ENCODE results near the gene PARP4.
"Not testable (repeated sequence)": the region's sequence is repeated elsewhere in the genome, so short reads cannot be mapped to it uniquely, and the experiment has no call there.

The PARP4 gene

GRCh38 chr13:24505756-24506155 lies 6.8 kb downstream of the PARP4 start:
- DNase-seq (ENCODE audit: low spot score): no peak

DNA sequence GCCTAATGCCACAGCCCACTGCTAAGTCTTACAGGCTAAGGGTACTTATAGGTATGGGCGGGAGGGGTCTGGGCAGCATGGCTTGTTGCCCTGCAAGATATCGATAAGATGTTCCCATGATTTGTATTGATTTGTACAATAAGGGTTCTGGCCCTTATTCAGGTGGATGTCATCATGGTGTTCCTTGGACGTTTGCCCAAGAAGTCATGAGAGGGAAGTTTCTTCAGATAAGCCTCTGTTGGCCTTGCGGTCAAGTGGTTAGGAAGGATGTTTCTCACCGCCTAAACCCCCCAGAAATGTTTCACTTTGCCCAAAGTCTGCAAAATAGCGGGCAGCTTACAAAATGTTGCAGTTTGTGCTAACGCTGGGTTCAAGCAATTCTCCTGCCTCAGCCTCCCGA lies 7.3 kb downstream of the PARP4 start:
- no peak for DNase-seq (ENCODE audit: low spot score)

DNA sequence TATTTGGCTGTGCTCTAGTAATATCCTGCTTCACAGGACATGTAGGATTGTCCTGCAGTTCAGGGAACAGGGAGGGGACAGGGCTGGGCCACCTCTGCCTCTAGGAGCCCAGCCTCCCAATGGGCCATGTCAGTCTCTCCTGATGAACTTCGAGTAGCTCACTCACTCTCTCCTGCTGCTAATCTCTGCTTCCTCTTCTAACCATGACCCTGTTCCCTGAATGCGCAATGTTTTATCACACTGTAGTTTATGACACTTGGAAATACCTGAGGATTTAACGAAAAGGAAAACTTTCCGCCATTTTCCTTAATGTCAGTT lies 9.2 kb downstream of the PARP4 start:
- no peak for DNase-seq (ENCODE audit: low spot score)

GRCh38 chr13:24502533-24503378 lies 9.8 kb downstream of the PARP4 start:
- DNase-seq (ENCODE audit: low spot score): peak; percentile 67

GRCh38 chr13:24500977-24501376 lies 11.6 kb downstream of the PARP4 start:
- DNase-seq (ENCODE audit: low spot score): peak; percentile 41

- no peak for DNase-seq (ENCODE audit: low spot score)
Observed at GRCh38 chr13:24497742-24498141, 14.8 kb downstream of the PARP4 start.

DNA sequence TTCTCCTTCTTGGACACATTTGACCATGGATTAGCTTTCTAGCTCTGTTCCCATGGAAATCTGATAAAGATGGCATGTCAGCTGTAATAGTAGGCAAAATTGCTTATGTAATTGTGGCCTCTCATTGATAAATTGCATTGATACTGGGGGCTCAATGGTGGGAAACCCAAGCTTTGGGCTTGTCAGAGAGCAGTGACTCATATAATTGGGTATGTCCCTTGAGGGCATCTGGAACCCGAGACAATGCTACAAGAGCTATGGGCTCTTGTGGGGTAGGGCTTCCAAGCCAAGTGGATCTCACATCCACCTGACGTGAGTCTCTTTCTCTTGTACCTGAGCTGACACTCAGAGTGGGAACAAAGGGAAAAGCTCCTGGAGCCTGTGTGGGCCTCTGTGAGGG lies 16.3 kb downstream of the PARP4 start:
- DNase-seq (ENCODE audit: low spot score): not testable (repeated sequence)

- DNase-seq (ENCODE audit: low spot score): no peak
Observed at GRCh38 chr13:24495151-24495729, 17.3 kb downstream of the PARP4 start.

GRCh38 chr13:24493356-24493755 lies 19.2 kb downstream of the PARP4 start:
- no peak for DNase-seq (ENCODE audit: low spot score)

DNA sequence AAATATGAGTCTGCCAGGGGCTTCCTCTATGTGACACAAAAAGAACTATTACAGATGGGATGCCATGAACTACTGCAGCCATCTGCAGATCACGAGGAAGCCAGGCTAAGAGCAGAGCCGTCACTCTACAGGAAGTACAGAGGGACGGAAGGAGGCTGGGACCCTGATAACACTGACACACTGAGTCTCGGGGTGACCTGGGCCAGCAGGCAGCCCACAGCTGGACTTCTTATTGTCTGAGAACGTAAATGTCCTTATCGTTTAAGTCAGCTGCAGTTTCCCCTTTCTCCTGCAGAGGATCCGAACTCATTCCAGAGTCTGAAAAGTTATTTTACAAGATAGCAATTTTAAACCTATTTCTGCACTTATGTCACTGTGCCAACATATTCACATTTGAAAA lies 20.7 kb downstream of the PARP4 start:
- DNase-seq (ENCODE audit: low spot score): no peak

GRCh38 chr13:24489721-24490120 lies 22.9 kb downstream of the PARP4 start:
- DNase-seq (ENCODE audit: low spot score): no peak

DNA sequence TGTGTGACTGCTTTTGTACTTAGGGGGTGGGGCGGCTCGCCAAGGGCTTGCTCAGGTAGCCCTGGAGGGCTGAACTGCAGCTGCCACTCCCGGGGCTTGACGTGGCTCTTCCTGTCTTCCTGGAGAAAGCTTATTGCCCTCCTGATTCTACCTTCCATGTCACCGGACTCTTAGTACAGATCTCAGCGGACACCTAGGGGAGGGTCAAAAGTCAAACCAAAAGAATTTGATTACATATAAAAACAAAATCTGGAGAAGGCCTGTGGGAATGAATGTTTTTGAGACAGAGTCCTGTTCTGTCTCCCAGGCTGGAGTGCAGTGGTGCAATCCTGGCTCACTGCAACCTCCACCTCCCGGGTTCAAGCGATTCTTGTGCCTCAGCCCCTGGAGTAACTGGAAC lies 24.5 kb downstream of the PARP4 start:
- not testable (repeated sequence) for DNase-seq (ENCODE audit: low spot score)

- DNase-seq (ENCODE audit: low spot score): not testable (repeated sequence)
Observed at GRCh38 chr13:24486017-24486657, 26.4 kb downstream of the PARP4 start.

DNA sequence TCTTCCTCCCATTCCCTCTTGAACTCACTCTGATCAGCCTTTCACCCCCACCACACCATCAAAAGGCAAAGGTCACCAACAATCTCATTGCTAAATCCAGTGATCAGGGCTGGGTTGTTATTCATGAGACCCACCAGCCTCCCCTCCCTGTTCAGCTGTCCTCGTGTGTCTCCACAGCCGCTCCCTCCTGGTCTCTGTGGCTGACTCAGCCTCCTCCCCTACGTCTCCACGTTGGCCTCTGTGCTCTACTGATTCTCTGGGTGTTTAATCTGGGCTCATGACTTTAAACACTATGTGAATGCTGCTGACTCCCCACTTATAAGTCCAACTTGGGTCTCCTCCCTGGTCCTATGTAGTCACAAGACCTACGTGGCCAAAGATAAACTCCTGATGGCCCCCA lies 38.9 kb downstream of the PARP4 start:
- DNase-seq (ENCODE audit: low spot score): no peak

- not testable (repeated sequence) for DNase-seq (ENCODE audit: low spot score)
Observed at GRCh38 chr13:24472129-24472528, 40.4 kb downstream of the PARP4 start.

DNA sequence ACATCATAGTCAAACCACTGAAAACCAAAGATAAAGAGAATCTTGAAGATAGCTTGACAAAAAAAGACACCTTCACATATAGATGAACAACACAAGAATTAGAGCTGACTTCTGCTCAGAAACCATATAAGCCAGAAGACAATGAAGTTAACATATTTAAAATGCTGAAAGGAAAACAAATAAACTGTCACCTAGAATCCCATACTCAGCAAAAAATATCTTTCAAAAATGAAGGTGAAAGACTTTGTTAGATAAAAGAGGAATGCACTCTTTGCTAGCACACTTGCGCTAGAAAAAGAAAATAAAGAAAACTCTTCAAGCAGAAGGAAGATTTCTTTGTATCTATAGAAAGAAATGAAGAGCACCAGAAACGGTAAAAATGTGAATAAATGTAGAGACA lies 49.5 kb downstream of the PARP4 start:
- DNase-seq (ENCODE audit: low spot score): no peak

GRCh38 chr13:24460256-24460655 lies 52.3 kb downstream of the PARP4 start:
- DNase-seq (ENCODE audit: low spot score): no peak

- DNase-seq (ENCODE audit: low spot score): no peak
Observed at GRCh38 chr13:24459726-24460125, 52.9 kb downstream of the PARP4 start.

DNA sequence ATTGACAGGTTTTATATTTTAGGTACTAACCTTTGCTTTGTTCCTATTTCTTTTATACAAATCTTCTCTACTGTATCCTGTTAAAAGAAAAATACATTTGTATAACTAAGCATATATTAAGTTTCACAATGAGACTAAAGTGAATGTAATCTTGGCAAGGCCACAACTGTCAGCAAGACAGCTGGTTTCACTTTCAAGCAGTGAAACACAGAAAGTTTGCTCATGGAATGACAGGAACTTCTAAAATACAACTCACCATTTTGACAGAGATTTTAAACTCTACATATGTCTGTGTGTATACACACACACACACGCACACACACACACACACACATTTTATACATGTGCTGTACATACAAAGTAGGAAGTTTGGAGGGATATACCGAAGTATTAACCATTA lies 53.3 kb downstream of the PARP4 start:
- peak; percentile 76 for DNase-seq (ENCODE audit: low spot score)

GRCh38 chr13:24458736-24459135 lies 53.8 kb downstream of the PARP4 start:
- DNase-seq (ENCODE audit: low spot score): no peak

GRCh38 chr13:24456396-24456795 lies 56.2 kb downstream of the PARP4 start:
- DNase-seq (ENCODE audit: low spot score): no peak

GRCh38 chr13:24454056-24454455 lies 58.5 kb downstream of the PARP4 start:
- no peak for DNase-seq (ENCODE audit: low spot score)

DNA sequence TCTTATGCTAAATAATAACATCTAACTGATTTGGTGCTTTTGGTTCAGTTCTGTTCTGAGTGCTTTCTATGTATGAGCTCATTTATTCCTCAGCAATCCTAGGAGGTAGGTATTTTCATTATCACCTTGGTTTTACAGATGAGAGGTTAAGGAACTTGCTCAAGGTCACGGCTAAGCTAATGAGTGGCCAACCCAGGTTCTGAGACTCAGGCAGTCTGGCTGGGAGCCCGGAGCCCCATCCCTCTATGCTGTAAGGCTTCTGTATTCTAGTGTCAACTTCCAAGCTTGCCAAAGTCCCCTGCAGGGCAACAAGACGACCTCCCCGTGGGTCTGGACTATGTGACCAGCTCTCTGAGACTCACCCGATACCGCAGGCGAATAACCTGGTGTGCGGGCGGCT lies 60.5 kb downstream of the PARP4 start:
- DNase-seq (ENCODE audit: low spot score): no peak
